ENCODE data around the gene MMP2.

DNA sequence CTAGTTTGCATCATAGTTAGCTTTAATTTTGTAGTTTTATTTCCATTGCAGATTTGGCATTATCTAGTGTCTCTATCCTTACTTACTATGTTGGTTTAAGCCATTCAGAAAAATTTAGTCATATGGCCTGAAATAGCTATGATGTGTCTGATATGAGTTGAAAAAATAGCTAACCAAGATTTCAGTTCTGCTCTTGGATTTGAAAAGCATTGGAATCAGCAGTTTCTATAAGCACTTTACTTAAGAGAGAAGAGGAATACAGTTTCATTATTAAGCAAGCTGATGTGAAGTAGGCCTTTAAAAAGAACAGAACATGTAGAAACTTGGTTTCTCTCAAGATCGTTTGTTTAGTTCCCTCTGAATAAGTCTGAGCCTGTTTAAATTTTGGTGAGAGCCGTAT, 55.8 kb downstream of the MMP2 start:
- TF ChIP-seq POLR2A (IDR thresholded peaks at IDR 0.05; ENCODE audit: low read length) (no peak), GATA1 (IDR thresholded peaks at IDR 0.05; ENCODE audit: low read depth, low read length) (no peak)
